Measurements from ENCODE around the gene QSOX1.

DNA sequence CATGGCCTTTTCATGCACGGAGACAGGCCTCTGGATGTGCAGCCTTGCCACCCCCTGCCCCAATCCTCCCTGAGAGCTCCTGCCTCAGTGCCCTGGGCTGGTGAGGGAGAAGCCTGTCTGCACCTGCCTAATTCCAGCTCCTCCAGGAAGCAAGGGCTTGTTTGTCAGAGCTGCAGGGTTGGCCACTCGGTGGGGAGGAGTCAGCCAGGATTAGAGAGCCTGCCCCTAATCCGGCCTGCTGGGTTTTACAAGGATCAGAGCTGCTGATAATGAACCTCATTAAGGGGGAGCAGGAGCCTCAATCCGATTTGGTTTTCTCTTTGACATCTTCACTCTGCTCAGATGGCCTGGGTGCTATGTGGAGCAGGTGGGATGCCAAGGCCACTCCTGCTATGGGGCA is 43.5 kb downstream of the QSOX1 start:
- TF ChIP-seq, protein P1, sequence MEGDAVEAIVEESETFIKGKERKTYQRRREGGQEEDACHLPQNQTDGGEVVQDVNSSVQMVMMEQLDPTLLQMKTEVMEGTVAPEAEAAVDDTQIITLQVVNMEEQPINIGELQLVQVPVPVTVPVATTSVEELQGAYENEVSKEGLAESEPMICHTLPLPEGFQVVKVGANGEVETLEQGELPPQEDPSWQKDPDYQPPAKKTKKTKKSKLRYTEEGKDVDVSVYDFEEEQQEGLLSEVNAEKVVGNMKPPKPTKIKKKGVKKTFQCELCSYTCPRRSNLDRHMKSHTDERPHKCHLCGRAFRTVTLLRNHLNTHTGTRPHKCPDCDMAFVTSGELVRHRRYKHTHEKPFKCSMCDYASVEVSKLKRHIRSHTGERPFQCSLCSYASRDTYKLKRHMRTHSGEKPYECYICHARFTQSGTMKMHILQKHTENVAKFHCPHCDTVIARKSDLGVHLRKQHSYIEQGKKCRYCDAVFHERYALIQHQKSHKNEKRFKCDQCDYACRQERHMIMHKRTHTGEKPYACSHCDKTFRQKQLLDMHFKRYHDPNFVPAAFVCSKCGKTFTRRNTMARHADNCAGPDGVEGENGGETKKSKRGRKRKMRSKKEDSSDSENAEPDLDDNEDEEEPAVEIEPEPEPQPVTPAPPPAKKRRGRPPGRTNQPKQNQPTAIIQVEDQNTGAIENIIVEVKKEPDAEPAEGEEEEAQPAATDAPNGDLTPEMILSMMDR (IDR thresholded peaks at IDR 0.05): no peak
- no peak for TF ChIP-seq POLR2A (IDR thresholded peaks at IDR 0.05)
- no peak for TF ChIP-seq POLR2AphosphoS5 (IDR thresholded peaks at IDR 0.05)
- no peak for TF ChIP-seq EP300 (IDR thresholded peaks at IDR 0.05)

Measured in stomach (tissue), 4 donors.